ENCODE results near the gene EVL.

DNA sequence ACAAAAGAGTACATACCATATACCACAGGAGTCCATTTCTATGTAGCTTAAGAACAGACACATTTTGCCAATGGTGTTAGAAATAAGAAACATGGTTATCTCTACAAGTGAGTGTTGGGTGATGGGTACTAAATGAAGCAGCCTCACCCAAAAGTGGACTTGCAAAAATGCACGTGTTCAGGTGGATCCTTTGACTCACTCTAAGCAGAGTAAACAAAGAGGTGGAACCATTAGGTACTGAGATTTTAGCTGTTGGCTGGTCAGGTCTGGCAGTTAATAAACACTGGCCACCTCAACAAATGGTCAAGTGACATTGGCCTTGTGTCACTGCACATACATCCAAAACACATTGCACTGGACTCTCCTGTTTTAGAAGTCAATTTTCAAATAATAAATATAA is 27.6 kb downstream of the EVL start:
- TF ChIP-seq, protein P1, sequence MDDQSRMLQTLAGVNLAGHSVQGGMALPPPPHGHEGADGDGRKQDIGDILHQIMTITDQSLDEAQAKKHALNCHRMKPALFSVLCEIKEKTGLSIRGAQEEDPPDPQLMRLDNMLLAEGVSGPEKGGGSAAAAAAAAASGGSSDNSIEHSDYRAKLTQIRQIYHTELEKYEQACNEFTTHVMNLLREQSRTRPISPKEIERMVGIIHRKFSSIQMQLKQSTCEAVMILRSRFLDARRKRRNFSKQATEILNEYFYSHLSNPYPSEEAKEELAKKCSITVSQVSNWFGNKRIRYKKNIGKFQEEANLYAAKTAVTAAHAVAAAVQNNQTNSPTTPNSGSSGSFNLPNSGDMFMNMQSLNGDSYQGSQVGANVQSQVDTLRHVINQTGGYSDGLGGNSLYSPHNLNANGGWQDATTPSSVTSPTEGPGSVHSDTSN (IDR thresholded peaks at IDR 0.05; ENCODE audit: insufficient replicate concordance, low read depth, low read length): no peak
- TF ChIP-seq, protein P2, sequence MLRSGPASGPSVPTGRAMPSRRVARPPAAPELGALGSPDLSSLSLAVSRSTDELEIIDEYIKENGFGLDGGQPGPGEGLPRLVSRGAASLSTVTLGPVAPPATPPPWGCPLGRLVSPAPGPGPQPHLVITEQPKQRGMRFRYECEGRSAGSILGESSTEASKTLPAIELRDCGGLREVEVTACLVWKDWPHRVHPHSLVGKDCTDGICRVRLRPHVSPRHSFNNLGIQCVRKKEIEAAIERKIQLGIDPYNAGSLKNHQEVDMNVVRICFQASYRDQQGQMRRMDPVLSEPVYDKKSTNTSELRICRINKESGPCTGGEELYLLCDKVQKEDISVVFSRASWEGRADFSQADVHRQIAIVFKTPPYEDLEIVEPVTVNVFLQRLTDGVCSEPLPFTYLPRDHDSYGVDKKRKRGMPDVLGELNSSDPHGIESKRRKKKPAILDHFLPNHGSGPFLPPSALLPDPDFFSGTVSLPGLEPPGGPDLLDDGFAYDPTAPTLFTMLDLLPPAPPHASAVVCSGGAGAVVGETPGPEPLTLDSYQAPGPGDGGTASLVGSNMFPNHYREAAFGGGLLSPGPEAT (IDR thresholded peaks at IDR 0.05; ENCODE audit: low read depth): no peak
- TF ChIP-seq RFX5 (IDR thresholded peaks at IDR 0.05; ENCODE audit: low read depth, low read length): no peak
- TF ChIP-seq, protein P3, sequence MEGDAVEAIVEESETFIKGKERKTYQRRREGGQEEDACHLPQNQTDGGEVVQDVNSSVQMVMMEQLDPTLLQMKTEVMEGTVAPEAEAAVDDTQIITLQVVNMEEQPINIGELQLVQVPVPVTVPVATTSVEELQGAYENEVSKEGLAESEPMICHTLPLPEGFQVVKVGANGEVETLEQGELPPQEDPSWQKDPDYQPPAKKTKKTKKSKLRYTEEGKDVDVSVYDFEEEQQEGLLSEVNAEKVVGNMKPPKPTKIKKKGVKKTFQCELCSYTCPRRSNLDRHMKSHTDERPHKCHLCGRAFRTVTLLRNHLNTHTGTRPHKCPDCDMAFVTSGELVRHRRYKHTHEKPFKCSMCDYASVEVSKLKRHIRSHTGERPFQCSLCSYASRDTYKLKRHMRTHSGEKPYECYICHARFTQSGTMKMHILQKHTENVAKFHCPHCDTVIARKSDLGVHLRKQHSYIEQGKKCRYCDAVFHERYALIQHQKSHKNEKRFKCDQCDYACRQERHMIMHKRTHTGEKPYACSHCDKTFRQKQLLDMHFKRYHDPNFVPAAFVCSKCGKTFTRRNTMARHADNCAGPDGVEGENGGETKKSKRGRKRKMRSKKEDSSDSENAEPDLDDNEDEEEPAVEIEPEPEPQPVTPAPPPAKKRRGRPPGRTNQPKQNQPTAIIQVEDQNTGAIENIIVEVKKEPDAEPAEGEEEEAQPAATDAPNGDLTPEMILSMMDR (IDR thresholded peaks at IDR 0.05 in 2 of 3, conservative IDR thresholded peaks at IDR 0.05 in 1 of 3; ENCODE audit: control insufficient read depth in 2 of 3, extremely low read depth in 1 of 3, insufficient read depth in 1 of 3, low read depth in 3 of 3, low read length in 3 of 3): no peak
- no peak for TF ChIP-seq FOXM1 (IDR thresholded peaks at IDR 0.05; ENCODE audit: low read depth, low read length)
- TF ChIP-seq HDGF (IDR thresholded peaks at IDR 0.05): no peak
- TF ChIP-seq, protein P4, sequence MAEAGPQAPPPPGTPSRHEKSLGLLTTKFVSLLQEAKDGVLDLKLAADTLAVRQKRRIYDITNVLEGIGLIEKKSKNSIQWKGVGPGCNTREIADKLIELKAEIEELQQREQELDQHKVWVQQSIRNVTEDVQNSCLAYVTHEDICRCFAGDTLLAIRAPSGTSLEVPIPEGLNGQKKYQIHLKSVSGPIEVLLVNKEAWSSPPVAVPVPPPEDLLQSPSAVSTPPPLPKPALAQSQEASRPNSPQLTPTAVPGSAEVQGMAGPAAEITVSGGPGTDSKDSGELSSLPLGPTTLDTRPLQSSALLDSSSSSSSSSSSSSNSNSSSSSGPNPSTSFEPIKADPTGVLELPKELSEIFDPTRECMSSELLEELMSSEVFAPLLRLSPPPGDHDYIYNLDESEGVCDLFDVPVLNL (IDR thresholded peaks at IDR 0.05; ENCODE audit: low read depth, low read length): no peak
- TF ChIP-seq, protein P5, sequence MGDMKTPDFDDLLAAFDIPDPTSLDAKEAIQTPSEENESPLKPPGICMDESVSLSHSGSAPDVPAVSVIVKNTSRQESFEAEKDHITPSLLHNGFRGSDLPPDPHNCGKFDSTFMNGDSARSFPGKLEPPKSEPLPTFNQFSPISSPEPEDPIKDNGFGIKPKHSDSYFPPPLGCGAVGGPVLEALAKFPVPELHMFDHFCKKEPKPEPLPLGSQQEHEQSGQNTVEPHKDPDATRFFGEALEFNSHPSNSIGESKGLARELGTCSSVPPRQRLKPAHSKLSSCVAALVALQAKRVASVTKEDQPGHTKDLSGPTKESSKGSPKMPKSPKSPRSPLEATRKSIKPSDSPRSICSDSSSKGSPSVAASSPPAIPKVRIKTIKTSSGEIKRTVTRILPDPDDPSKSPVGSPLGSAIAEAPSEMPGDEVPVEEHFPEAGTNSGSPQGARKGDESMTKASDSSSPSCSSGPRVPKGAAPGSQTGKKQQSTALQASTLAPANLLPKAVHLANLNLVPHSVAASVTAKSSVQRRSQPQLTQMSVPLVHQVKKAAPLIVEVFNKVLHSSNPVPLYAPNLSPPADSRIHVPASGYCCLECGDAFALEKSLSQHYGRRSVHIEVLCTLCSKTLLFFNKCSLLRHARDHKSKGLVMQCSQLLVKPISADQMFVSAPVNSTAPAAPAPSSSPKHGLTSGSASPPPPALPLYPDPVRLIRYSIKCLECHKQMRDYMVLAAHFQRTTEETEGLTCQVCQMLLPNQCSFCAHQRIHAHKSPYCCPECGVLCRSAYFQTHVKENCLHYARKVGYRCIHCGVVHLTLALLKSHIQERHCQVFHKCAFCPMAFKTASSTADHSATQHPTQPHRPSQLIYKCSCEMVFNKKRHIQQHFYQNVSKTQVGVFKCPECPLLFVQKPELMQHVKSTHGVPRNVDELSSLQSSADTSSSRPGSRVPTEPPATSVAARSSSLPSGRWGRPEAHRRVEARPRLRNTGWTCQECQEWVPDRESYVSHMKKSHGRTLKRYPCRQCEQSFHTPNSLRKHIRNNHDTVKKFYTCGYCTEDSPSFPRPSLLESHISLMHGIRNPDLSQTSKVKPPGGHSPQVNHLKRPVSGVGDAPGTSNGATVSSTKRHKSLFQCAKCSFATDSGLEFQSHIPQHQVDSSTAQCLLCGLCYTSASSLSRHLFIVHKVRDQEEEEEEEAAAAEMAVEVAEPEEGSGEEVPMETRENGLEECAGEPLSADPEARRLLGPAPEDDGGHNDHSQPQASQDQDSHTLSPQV (IDR thresholded peaks at IDR 0.05): no peak
- no peak for TF ChIP-seq POLR2A (IDR thresholded peaks at IDR 0.05; ENCODE audit: low read depth, low read length)
- TF ChIP-seq, protein P6, sequence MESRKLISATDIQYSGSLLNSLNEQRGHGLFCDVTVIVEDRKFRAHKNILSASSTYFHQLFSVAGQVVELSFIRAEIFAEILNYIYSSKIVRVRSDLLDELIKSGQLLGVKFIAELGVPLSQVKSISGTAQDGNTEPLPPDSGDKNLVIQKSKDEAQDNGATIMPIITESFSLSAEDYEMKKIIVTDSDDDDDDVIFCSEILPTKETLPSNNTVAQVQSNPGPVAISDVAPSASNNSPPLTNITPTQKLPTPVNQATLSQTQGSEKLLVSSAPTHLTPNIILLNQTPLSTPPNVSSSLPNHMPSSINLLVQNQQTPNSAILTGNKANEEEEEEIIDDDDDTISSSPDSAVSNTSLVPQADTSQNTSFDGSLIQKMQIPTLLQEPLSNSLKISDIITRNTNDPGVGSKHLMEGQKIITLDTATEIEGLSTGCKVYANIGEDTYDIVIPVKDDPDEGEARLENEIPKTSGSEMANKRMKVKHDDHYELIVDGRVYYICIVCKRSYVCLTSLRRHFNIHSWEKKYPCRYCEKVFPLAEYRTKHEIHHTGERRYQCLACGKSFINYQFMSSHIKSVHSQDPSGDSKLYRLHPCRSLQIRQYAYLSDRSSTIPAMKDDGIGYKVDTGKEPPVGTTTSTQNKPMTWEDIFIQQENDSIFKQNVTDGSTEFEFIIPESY (IDR thresholded peaks at IDR 0.05): no peak
- no peak for TF ChIP-seq MXI1 (IDR thresholded peaks at IDR 0.05; ENCODE audit: low read depth, low read length)
- TF ChIP-seq JUND (IDR thresholded peaks at IDR 0.05; ENCODE audit: low read depth, low read length): no peak
- TF ChIP-seq, protein P7, sequence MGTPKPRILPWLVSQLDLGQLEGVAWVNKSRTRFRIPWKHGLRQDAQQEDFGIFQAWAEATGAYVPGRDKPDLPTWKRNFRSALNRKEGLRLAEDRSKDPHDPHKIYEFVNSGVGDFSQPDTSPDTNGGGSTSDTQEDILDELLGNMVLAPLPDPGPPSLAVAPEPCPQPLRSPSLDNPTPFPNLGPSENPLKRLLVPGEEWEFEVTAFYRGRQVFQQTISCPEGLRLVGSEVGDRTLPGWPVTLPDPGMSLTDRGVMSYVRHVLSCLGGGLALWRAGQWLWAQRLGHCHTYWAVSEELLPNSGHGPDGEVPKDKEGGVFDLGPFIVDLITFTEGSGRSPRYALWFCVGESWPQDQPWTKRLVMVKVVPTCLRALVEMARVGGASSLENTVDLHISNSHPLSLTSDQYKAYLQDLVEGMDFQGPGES (IDR thresholded peaks at IDR 0.05): no peak
- no peak for TF ChIP-seq CEBPB (IDR thresholded peaks at IDR 0.05; ENCODE audit: borderline replicate concordance in 1 of 2, low read depth in 2 of 2, low read length in 2 of 2)

Measured in GM12878 (cell line).